Measurements from ENCODE around the gene ABCB9.
"Not testable (repeated sequence)": the region's sequence is repeated elsewhere in the genome, so short reads cannot be mapped to it uniquely, and the experiment has no call there.

ABCB9 gene

GRCh38 chr12:122937622-122938091 lies 28.6 kb downstream of the ABCB9 start:
- no peak for DNase-seq (ENCODE audit: low read depth)

GRCh38 chr12:122935318-122935717 lies 30.9 kb downstream of the ABCB9 start:
- DNase-seq (ENCODE audit: low read depth), result no peak

GRCh38 chr12:122934722-122935121 lies 31.5 kb downstream of the ABCB9 start:
- DNase-seq (ENCODE audit: low read depth), result no peak

GRCh38 chr12:122932207-122932606 lies 34.1 kb downstream of the ABCB9 start:
- no peak for DNase-seq (ENCODE audit: low read depth)

GRCh38 chr12:122929812-122930211 lies 36.5 kb downstream of the ABCB9 start:
- DNase-seq (ENCODE audit: low read depth), result no peak

GRCh38 chr12:122929148-122929538 lies 37.1 kb downstream of the ABCB9 start:
- DNase-seq (ENCODE audit: low read depth), result no peak

GRCh38 chr12:122928404-122929147 lies 37.7 kb downstream of the ABCB9 start:
- no peak for DNase-seq (ENCODE audit: low read depth)

- no peak for DNase-seq (ENCODE audit: low read depth)
These were observed 38.4 kb downstream of the ABCB9 start for GRCh38 chr12:122927756-122928403.

GRCh38 chr12:122921917-122922316 lies 44.3 kb downstream of the ABCB9 start:
- no peak for DNase-seq (ENCODE audit: low read depth)

- no peak for DNase-seq (ENCODE audit: low read depth)
These were observed 45.6 kb downstream of the ABCB9 start for GRCh38 chr12:122920687-122921086.

GRCh38 chr12:122918827-122919226 lies 47.4 kb downstream of the ABCB9 start:
- DNase-seq (ENCODE audit: low read depth), result no peak

- DNase-seq (ENCODE audit: low read depth), result no peak
These were observed 48.6 kb downstream of the ABCB9 start for GRCh38 chr12:122917507-122918121.

GRCh38 chr12:122909442-122910288 lies 56.6 kb downstream of the ABCB9 start:
- DNase-seq (ENCODE audit: low read depth), result no peak

GRCh38 chr12:122908915-122909314 lies 57.3 kb downstream of the ABCB9 start:
- DNase-seq (ENCODE audit: low read depth), result no peak

GRCh38 chr12:122905258-122905657 lies 61.0 kb downstream of the ABCB9 start:
- not testable (repeated sequence) for DNase-seq (ENCODE audit: low read depth)

GRCh38 chr12:122903693-122904034 lies 62.6 kb downstream of the ABCB9 start:
- no peak for DNase-seq (ENCODE audit: low read depth)

- DNase-seq (ENCODE audit: low read depth), result no peak
These were observed 63.2 kb downstream of the ABCB9 start for GRCh38 chr12:122902854-122903692.

- DNase-seq (ENCODE audit: low read depth), result no peak
These were observed 66.4 kb downstream of the ABCB9 start for GRCh38 chr12:122899887-122900286.

GRCh38 chr12:122896662-122897061 lies 69.6 kb downstream of the ABCB9 start:
- DNase-seq (ENCODE audit: low read depth), result no peak

- DNase-seq (ENCODE audit: low read depth), result peak; percentile 80
These were observed 70.3 kb downstream of the ABCB9 start, which contains the start of gene VPS37B for GRCh38 chr12:122895704-122896636. Gene VPS37B, minus strand, starts transcription at chr12:122896124. Its CDS starts 62 bp downstream, at chr12:122896062.
